Femur (tissue), 1 donor: ENCODE results near the gene NABP1.

Source experiments
- DNase-seq: peaks from one replicate; pipeline ENCODE4 v3.0.0-alpha.2; 2017

The NABP1 gene

DNA sequence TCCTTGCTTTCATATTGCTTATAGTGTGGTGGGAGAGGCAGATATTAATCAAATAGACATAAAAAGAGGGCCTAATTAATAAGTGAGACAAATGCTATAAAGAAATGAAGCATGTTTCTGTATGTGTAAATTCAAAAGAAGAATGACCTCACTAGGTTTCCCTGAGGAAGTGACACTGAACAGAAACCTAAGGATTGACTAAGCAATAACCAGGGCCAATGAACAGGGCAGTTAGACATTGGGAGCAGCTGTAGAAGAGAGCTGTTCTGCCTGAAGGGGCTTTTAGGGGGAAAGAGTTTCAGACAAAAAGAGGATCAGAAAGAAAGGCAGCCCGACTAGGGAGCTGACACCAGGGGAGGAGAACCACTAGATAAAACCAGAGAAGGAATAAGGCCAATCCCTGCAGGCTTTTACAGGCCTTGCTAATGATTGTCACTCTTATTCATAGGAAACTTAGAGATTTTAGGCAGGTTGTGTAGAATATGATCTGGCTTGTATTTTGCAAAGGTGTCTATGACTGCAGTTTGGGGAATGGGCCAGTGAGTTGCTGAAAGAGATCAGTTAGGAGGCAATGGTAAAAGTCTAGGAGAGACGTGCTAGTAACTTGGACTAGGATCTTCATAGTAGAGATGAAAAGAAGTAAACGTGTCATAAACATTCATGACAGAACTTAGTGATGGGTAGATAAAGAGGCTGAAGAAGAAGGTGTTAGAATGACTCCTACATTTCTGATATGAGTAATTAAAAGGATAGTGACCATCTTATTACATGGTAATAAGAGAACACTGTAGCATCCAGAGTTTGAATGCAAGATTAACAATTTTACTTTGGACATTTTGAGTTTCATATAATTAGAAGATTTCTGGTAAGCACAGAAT, 26.8 kb upstream of the NABP1 start:
- DNase-seq, result no peak

DNA sequence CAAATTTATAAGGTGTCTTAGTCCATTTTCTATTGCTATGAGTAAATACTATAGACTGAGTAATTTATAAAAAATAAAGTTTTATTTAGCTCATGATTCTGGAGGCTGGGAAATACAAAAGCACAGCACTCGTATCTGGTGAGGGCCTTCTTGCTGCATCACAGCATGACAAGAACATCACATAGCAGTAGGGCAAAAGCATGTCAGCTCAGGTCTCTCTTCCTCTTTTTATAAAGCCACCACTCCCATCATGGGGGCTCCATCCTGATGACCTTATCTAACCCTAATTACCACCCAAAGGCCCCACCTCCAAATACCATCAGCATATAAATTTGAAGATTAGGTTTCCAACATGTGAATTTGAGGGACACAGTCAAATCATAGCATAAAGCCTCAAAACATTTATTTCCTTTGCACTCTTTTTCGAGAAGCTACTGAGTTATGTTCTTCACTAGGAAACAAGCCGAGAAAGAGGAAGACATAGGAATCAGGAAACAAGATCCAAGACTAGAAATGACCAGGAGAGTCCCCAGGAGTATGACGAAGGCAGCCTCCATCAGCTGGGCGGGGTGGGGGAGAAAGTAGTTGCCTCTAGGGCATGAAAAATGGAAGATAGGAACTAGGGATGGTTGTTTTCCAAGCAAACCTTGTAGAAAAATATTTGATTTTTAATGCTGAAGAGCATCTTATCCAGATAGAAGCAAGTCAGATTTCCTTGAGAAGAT, 24.1 kb upstream of the NABP1 start:
- DNase-seq, result no peak

DNA sequence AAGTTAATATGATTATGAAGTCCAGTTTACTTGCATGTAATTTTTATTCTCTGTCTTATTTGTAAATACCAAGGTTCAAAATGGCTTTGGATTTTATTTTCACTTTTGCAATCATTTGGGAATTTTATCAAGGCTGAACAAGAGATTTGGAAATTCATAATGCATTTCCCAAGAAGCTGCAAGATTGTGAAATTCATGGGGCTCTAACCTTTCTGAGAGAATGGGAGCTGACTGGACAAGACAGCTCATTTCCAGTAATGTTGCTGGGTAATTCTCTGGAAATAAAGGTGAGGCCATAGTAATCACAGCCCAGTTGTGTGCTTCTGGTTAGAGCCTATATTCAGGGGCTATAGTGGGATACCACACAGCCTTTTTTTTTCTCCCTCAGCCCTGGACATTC, 21.5 kb upstream of the NABP1 start:
- DNase-seq, result no peak

DNA sequence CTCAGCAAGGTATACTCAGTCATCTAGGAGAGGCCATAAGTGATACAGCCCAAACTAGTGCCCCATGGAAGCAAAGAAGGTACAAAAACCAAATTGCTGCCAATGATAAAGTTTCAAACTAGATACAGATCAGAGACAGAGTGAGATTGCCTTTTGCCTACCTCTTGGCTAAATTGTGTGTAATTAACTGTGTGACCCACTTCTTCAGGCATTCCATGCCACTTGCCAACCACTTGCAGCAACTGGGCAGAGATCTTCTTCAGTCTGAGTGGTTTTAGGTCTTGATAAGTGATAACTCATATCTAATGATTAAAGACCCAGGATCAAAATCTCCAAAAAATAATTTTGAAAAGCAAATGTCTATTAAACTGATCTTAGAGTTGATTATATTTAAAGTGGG, 21.1 kb upstream of the NABP1 start:
- DNase-seq, result no peak

DNA sequence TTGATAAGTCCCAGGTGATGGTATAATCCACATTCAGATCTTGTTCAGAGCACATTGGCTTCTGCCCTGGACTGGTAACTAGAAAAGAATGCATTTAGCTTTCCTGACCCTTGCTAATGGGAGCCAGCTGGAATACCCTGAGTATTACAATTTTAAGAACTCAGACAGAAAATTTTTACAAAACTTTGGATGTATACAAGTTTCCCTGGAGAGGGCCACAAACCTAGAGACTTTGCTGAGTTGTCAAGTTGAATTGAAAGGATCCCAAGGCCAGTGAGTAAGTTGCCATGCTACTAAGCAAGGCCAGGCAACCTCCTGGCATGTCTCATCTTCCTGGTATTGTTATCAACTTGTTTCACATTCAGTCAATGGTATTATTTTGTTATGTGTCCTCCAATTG, 20.0 kb upstream of the NABP1 start:
- DNase-seq, result no peak

DNA sequence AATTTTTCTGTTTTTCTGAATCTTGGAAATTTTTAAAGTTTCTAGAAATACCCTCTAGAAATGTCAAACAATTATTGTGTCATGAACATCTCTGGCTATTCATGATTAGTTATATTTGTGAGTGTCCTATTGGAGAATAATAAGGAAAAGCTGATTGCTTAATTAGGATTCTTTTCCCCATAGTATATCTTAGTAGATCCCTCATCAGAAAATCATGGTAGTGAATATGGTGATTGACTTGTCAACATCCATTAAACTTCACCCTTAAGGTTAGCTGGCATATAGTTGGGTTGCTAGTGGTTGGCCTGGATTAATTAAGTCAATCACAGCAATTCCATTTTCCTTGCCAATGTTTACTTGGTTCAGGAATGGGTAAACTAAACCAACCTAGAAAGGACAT, 18.7 kb upstream of the NABP1 start:
- DNase-seq, result no peak

DNA sequence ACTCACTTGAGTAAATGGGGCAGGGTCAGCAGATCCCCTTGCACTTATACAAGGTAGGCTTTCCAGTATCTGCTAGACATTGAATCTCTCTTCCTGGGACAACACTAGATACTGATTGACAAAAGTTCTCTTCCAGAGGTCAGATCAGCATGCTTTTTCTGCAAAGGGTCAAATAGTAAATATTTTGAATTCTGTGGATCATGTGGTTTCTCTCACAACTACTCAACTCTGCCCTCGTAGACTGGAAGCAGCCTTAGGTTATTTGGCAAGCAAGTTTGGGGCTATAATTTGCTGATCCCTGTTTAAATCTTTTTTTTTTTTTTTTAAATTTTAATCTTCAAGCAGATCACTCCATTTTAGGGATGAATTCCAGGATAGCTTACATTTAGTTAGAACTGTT, 17.4 kb upstream of the NABP1 start:
- no peak for DNase-seq

DNA sequence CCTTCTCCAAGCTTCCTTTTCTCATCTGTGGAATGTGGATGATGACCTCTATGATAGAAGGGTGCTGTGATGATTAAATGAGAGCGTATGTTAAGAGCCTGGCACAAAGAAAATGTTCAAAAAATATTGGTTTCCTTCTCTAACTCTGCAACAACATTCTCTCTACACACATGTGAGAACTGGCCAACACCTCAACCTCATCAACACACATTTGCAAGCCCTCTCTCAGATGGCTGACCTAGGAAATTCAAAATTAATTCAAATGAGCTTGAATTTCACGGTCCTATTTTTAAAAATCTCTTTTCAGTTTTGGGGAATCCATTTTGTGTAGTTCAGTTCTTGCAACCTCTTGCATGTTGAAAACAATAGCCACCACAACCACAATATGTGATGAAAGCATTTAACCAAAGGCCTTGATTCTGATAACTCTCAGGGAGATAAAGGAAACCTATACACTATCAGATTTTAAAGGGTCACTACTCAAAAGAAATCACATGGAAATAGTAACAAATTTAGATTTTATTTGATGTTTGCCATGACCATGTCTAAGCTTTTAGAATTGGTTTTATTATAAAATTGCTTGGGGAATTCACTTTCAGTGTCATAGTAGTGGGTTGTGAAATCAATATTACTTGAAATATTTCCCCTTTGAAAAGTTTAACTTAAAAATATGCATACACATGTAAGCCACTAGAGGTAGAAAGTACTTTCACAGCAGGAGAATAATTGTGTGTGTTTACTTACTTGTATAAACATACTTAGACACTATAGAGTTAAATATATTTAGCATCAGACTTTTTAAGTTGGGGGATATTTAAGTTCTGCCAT, 16.6 kb upstream of the NABP1 start:
- DNase-seq, result no peak

DNA sequence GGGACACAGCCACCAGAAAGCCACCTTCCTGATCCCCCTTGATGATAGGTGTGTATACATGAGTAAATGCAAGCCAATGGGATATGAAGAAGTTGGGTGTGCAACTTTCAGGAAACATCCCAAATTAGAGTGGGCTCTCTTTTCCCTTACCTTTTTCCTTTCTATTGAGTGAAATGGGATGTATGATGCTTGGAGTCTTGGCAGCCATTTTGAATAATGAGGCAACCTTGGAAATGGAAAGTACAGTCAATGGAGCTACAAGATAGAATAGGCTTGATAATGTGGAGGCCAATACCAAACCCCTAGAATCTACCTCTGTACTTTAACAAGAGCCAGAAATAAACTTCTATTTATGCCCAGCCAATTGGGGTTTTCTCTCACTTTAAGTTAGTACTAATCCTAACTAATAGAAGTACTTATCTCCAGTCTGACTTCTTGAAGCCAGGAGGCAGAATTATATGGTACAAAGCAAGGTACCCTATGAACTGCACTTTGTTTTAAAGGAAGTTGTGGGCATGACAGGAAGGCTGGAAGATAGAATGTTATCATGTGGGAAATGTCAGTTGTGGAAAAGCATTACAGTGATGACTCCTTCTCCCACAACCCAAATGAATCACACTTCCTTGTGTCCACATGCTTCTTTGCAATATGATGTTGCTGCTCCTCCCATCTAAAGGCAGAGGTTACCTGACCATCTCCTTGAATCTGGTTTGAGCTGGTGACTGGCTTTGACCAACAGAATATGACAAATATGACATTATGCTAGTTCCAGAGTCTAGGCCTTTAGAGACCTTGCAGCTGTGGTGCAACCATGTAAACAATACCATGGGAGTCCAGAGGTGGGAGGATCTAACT, 12.9 kb upstream of the NABP1 start:
- DNase-seq, result no peak

DNA sequence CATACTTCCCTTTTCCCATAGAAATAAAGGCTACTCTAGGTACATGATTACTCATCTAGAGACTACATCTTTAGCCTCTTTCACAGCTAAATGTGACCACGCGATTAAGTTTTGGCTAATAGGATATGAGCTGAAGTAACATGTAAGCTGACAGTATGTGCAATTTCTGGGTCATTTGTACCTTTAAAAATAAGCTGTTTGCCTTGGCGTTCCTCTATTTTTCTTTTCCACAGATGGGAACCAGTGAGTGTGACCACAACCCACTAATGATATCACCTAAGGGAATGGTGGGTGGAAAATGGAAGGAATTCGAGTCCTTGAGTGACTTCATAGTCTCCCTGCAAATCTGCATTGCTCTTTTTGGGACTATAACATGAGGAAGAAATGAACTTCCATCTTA, 11.7 kb upstream of the NABP1 start:
- DNase-seq, result no peak

DNA sequence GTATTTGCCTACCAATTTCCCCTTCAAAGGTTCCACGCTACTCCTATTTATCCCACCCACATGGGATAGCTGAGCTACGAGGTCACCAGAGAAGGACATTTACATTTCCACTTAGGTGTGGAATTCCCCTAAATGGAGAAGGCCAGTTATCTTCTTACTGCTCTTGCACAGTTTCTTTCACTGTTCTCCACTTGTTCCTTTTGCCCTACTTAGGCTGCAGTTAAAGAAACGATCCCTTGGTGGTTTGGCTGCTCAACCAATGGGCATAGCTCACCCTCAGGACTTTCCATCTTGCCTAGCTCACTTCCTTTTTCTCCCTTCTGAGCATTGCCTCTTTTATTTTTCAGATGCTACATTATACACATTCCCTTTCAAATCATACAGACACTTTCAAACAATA, 11.2 kb upstream of the NABP1 start:
- no peak for DNase-seq

DNA sequence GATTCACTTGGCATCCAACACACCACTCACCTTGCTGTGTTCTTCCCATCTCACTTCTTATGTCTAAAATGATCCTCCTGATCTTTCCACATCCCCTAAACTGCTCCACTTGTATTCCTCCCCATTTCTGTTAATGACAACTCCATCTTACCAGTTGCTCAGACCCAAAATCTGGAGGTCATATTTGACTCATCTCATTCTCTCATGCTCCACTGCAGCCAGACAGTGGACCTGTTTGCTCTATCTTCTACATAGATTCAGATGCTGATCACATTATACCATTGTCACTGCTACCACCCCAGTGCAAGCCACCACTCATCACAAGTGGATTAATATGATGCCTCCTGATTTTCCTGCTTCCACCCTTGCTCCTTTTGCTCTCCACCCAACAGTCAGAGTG, 7.9 kb upstream of the NABP1 start:
- DNase-seq, result no peak

DNA sequence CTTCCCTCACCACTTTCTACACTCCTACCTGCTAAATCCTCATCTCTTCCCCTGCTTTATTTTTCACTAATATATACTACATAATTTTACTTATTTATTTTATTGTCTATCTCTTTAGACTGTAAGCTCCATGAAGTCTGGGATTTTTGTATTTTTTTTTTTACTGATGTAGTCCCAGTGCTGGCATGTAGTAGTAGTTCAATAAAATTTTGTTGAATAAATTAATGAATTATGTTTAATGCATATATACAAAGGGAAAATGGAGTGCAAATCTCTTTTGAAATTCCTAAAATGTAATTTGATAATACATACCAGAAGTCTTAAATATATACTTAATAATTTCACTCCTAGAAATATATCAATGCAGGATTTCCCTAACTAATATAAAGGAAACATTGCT, 7.1 kb upstream of the NABP1 start:
- DNase-seq, result no peak

DNA sequence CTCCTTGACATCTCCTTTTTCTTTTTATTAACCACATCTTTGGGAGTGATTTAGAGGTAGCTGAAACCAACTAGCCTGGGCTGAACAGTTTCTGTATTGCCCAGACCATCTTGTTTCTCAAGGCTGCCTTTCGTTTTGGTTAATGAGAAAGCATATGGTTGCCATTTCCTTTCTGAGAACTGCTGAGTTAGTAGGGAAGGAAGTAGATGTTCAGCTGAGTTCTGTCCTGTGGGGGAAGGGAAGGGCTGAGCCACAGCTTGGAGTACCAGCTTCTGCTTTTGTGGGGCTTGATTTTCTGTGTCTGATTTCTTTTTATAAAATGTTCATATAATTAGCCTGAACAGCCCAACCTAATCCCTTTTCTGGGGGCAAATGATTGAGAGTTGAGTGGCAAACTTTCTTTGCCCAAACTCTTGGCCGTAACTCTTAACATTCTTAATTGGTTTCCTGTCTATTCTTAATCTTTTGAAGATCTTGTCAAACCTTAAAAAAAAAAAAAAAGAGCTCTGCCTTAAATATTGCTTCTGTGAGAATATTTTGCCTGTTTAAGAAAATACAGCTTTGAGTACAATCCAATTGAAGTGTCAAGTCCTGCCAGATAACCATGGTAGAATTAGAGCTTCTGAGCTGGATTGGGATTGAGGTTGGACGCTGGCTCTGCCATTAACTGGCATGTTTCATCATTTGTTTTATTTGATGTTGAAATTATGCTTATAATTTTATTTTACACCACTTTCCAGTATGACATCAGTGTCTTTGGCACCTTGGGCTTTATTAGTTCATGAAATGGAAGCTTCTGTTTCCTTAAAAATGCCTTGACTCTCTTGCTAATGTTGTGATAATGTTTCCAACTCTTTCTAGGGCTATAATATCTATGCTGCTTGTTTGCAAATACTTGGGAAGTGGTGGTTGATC, 1.9 kb upstream of the NABP1 start:
- peak; percentile 59 for DNase-seq

DNA sequence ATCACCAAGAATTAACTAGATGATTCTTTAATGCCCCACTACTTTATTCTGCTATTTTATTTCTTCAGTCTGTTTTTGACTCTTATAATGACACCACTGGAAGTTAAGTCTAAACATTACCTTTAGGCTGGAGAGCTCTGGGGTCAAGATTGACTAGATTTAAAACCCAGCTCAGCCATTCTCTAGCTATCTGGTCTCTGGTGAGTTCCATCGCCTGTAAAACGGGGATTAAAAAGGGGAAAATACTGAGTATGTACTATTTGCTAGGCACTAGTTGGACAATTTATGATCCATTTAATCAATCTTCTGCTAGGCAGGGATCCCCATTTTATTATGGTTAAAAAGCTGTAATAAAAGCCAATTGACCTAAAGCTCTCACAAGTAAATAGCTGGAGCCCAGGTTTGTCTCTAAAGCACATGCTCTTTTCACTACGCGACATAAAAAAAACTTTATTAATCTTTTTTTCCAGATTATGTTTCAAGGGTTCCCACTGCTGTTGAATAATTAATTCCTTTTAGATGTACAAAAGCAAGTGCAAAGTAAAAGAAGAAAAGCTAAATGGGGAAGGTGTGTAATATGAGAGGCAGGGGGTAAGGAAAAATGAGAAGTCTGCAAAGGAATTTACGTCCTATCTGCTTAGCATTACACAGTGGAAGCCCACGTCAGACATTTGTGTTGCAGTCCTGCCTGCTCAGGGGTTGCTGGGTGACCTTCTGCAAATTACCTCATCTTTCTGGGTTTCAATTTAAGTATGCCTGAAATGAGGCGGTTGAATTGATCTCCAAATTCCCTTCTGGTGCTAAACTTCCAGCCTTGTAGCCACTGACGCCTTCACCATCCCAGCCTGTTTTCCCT, 918 bp upstream of the NABP1 start:
- DNase-seq, result peak; percentile 58

DNA sequence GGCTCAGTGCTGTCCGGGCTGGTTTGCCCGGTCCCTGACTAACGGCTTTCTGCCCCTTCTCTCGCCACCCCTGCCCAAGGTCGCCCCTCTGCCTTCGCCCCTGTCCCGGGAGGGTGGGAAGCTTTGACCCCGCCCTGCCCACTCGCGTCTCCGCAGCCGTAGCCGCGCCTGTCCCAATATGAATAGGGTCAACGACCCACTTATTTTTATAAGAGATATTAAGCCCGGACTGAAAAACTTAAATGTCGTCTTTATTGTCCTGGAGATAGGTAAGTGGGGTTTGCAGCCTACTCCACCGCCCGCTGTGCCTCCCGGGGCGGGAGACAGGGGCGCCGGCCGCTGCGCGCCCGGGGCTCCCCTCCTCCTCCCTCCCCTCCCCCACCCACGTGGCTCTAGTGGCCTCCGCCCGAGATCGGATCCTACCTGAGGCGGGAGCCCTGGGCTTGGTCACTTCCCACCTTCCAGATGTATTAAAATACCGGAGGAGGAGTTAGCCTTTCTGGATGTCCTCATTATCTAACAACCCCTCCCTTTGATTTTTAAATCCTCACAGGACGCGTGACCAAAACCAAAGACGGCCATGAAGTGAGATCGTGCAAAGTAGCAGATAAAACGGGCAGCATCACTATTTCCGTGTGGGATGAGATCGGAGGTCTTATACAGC, 633 bp downstream of the NABP1 start:
- DNase-seq, result peak; percentile 55

DNA sequence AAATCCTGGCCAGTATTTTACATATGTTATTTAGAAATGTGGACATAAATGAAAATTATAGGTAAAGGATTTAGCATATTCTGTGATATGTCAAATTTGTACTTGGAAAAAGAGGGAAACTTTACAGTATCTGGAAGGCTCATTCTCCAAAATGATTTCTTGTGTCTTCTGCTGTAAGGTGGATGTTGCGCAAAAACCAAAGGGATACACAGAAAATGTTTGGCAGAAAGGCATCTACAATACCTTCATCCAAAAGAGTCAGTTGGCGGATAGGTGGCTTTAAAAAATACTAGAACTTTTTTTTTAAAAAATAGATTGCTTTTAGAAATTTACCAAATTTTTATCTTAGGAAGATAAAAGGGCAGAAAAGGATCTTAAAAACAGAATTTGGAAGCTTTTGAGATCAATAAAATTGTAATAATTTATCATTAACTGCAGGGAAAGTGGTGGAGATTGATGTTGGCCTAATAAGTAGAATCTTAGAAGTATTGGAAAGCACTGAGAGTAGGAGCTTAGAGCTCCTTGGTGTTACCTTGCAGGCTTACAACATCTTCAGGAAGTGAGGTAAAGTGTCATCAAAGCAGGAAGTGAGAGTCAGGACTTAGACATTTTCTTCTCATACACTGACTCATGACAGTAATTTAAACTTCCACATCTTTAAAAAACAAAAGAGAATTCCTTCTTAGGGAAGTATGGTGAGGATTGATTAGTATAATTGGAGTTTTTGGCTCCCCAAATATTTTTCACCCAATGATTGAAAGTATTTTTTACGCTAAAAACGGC, 2.1 kb downstream of the NABP1 start:
- no peak for DNase-seq

DNA sequence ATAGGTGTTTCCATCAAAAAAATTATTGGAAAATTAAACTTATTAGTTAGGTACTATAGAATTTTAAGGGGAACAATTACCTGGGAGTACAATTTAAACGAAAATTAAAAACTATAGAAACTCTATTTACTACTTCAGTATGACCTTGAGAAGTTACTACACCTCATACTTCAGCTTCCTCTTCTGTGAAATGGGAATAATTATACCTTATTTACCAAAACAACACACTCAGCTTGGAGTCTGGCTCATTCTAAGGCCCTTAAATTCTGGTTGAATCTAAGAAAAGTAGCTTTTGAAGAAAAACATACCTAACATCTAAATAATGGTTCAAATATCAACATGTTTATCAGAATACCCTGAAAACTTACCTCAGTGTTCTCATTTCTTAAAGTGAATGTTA, 2.7 kb downstream of the NABP1 start:
- DNase-seq, result no peak

DNA sequence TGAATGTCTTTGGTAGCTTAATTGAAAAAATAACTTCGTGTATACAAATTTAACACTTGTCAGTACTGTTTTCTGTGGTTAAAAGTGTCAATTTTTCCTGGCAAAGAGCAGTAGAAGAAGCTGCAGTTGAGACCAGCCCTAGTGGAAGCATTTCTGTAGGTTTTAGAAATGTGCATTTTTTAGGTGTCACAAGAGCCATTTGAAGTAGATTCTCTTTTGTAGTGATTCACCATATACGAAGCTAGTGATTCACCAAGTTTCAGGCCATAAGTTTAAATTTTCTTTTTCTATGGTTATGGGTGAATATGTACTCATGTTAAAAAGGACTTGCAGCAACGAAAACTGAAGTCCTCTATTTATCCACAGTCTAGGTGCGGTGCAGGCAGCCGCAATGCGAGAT, 4.2 kb downstream of the NABP1 start:
- DNase-seq, result no peak
